IMR-90 (cell line): ENCODE measurements around the gene CINP. TPM values are rescaled to one million over a fixed set of nuclear protein-coding genes. Genes with fewer than 3 reads are reported as not detected.
A peak's percentile ranks its signal among the peaks of the same experiment; 100 is the strongest.

ENCODE experiments used
- ATAC-seq: fragments of 200-7000 bp; cut with Tn5 transposase; 2 replicates; pipeline ENCODE4 v1.9.1; 2020; ENCODE audit warnings: low read depth, mild to moderate bottlenecking, moderate library complexity
- BruUV-seq: library from RNA; stranded (reverse); fragments of 400-500 nt; replicated peaks from 2 replicates; lab custom pipeline; 2021; lab: Mats Ljungman, UMichigan
- CTCF ChIA-PET: fragments of 300-600 bp; formaldehyde crosslinking; extraction: SDS; loops from one replicate; lab custom pipeline; 2021; ENCODE audit warnings: antibody characterized with exemption; lab: Yijun Ruan, JAX
- POLR2A ChIA-PET: fragments of 300-600 bp; sonication (Branson Sonifier 250); formaldehyde crosslinking; loops from one replicate; lab custom pipeline; 2022; ENCODE audit warnings: antibody characterized with exemption; ENCODE audit not compliant: unreplicated experiment; lab: Charles Lee
- DNase-seq: peaks from one replicate; pipeline ENCODE4 v3.0.0; 2013
- H2AFZ ChIP-seq: replicated peaks from 2 replicates; pipeline ENCODE3; 2013; ENCODE audit warnings: low read length, mild to moderate bottlenecking; ENCODE audit not compliant: poor library complexity
- H2AK5ac ChIP-seq: 2 replicates; pipeline ENCODE4 v1.6.1; 2013; ENCODE audit warnings: low read depth, low read length, inconsistent platforms
- H2AK9ac ChIP-seq: replicated peaks from 2 replicates; pipeline ENCODE3; 2013; ENCODE audit warnings: mild to moderate bottlenecking, low read depth, low read length, moderate library complexity; ENCODE audit not compliant: poor library complexity
- H2BK120ac ChIP-seq: 2 replicates; pipeline ENCODE4 v1.6.1; 2013; ENCODE audit warnings: low read depth, low read length, inconsistent platforms
- H2BK15ac ChIP-seq: 3 replicates; pipeline ENCODE4 v1.6.1; 2013; ENCODE audit warnings: low read depth, low read length, inconsistent platforms
- H2BK20ac ChIP-seq: 2 replicates; pipeline ENCODE4 v1.6.1; 2013; ENCODE audit warnings: low read depth, mild to moderate bottlenecking, inconsistent platforms, low read length, moderate library complexity
- H2BK5ac ChIP-seq: 2 replicates; pipeline ENCODE4 v1.6.1; 2013; ENCODE audit warnings: mild to moderate bottlenecking, low read depth, low read length, inconsistent platforms; ENCODE audit not compliant: poor library complexity, severe bottlenecking
- H3K14ac ChIP-seq: replicated peaks from 2 replicates; pipeline ENCODE4 v1.6.1; 2013; ENCODE audit warnings: low read depth, low read length, inconsistent platforms
- H3K18ac ChIP-seq: 2 replicates; pipeline ENCODE4 v1.6.1; 2013; ENCODE audit warnings: low read depth, low read length, control low read depth
- H3K23ac ChIP-seq: 2 replicates; pipeline ENCODE4 v1.6.1; 2013; ENCODE audit warnings: low read depth, low read length, inconsistent platforms
- H3K27ac ChIP-seq: 2 replicates; pipeline ENCODE4 v1.5.1; 2013; ENCODE audit warnings: mild to moderate bottlenecking, control low read depth, low read length; ENCODE audit not compliant: insufficient read depth
- H3K27me3 ChIP-seq: 2 replicates; pipeline ENCODE4 v1.6.1; 2013; ENCODE audit warnings: low read length; ENCODE audit not compliant: control insufficient read depth, insufficient read depth
- H3K36me3 ChIP-seq: 2 replicates; pipeline ENCODE4 v1.6.1; 2013; ENCODE audit warnings: low read length, mixed read lengths; ENCODE audit not compliant: control insufficient read depth, insufficient read depth
- H3K4ac ChIP-seq: 2 replicates; pipeline ENCODE4 v1.6.1; 2013; ENCODE audit warnings: low read depth, low read length, inconsistent platforms
- H3K4me1 ChIP-seq: 2 replicates; pipeline ENCODE4 v1.6.1; 2013; ENCODE audit warnings: low read length, mixed read lengths; ENCODE audit not compliant: control insufficient read depth, insufficient read depth
- H3K4me2 ChIP-seq: 2 replicates; pipeline ENCODE4 v1.6.1; 2013; ENCODE audit warnings: low read depth, mild to moderate bottlenecking, control low read depth, low read length, moderate library complexity
- H3K4me3 ChIP-seq: 2 replicates; pipeline ENCODE4 v1.5.1; 2013; ENCODE audit warnings: low read depth, mild to moderate bottlenecking, control low read depth, low read length, moderate library complexity; ENCODE audit not compliant: insufficient read depth
- H3K56ac ChIP-seq: 2 replicates; pipeline ENCODE4 v1.6.1; 2013; ENCODE audit warnings: low read length, inconsistent platforms; ENCODE audit not compliant: insufficient read depth; ENCODE audit errors: extremely low read depth
- H3K79me1 ChIP-seq, 2 experiments: 2 replicates each; pipeline ENCODE4 v1.6.1; 2013; ENCODE audit warnings: low read length in 2 of 2, inconsistent platforms in 1 of 2, low read depth in 1 of 2
- H3K9ac ChIP-seq: 2 replicates; pipeline ENCODE4 v1.6.1; 2013; ENCODE audit warnings: low read depth, low read length, control low read depth
- H3K9me1 ChIP-seq: 2 replicates; pipeline ENCODE4 v1.6.1; 2013; ENCODE audit warnings: low read length, inconsistent platforms; ENCODE audit not compliant: insufficient read depth
- H3K9me3 ChIP-seq: 2 replicates; pipeline ENCODE4 v1.6.1; 2013; ENCODE audit warnings: low read length; ENCODE audit not compliant: control insufficient read depth, insufficient read depth
- H4K20me1 ChIP-seq: 2 replicates; pipeline ENCODE4 v1.6.1; 2013; ENCODE audit warnings: low read length, inconsistent platforms; ENCODE audit not compliant: insufficient read depth
- H4K5ac ChIP-seq: 2 replicates; pipeline ENCODE4 v1.6.1; 2013; ENCODE audit warnings: mild to moderate bottlenecking, low read depth, low read length, control low read depth
- H4K8ac ChIP-seq, 2 experiments: 2 replicates each; pipeline ENCODE4 v1.6.1; 2013; ENCODE audit warnings: low read depth in 2 of 2, low read length in 2 of 2, control low read depth in 1 of 2, inconsistent platforms in 1 of 2
- H4K91ac ChIP-seq: 2 replicates; pipeline ENCODE4 v1.6.1; 2013; ENCODE audit warnings: low read depth, low read length, inconsistent platforms; ENCODE audit not compliant: insufficient read depth
- BHLHE40 ChIP-seq: fragments of 150-350 bp; IDR thresholded peaks from 2 replicates; pipeline ENCODE4 v1.6.1; 2016; ENCODE audit warnings: mild to moderate bottlenecking, low read depth, low read length
- MXI1 ChIP-seq: IDR thresholded peaks from 2 replicates; pipeline ENCODE4 v1.6.1; 2012; ENCODE audit warnings: low read depth, mild to moderate bottlenecking, low read length, moderate library complexity, borderline replicate concordance
- WGBS, 2 experiments: methylation state at CpG; one replicate each; pipeline versions ENCODE4 v1.1.5 to v1.1.7; 2013; ENCODE audit warnings: missing lambda C conversion rate in 2 of 2; ENCODE audit not compliant: insufficient read length in 1 of 2; ENCODE audit errors: extremely low coverage in 2 of 2; 5-methylcytosine and 5-hydroxymethylcytosine counted together
- dilution Hi-C: fragments of 300-500 bp; cut with HindIII; formaldehyde crosslinking; loops from one replicate; pipeline ENCODE4 v1.14.3; 2018; ENCODE audit warnings: low sequenced_read_pairs; ENCODE audit not compliant: unreplicated experiment
- in situ Hi-C: fragments of 300-500 bp; cut with MboI; formaldehyde crosslinking; loops from 3 replicates; pipeline ENCODE4 v1.14.3; 2019; ENCODE audit warnings: low sequenced_read_pairs, inconsistent platforms, mixed read lengths
- intact Hi-C: fragments of 100-400 bp; cut with micrococcal nuclease; formaldehyde crosslinking; loops from 2 replicates; pipeline ENCODE4 v1.10.0; 2022
- polyA plus RNA-seq, 3 experiments: library from polyadenylated mRNA; depleted of rRNA; stranded (reverse); fragments of >200 nt; gene quantifications; 2 replicates each; pipeline ENCODE4 v1.2.3, GENCODE V29; 2012; ENCODE audit warnings: low replicate concordance in 1 of 3
- total RNA-seq: library from RNA; depleted of rRNA; stranded (reverse); fragments of >200 nt; gene quantifications from 2 replicates; pipeline ENCODE4 v1.2.3, GENCODE V29; 2012

The CINP gene
- total and polyA plus RNA-seq, 2 of the 4 experiments (the other 2 are of a cell fraction) = 41.9 to 56.4 TPM

- Histone ChIP-seq H3K56ac (peak overlapping the region; percentile 42), H3K27me3 (no peaks in the 10 kb centered on the region), H2BK5ac (peak overlapping the region; percentile 36), H2BK20ac (no peak overlapping the region), H2AK9ac (peak overlapping the region; percentile 83), H2BK120ac (no peak overlapping the region), H3K18ac (0 out of 2 replicates have a peak overlapping the region, but pooled peaks have one; percentile 6), H3K4me3 (peak overlapping the region; percentile 90), H3K4me2 (peak overlapping the region; percentile 98), H4K5ac (peak overlapping the region; percentile 14), H4K8ac (peak overlapping the region; percentile 17 to 44; a peak in 2 of 4 replicates), H3K9me3 (no peaks in the 10 kb centered on the region), H3K4ac (peak overlapping the region; percentile 79), H3K4me1 (peaks cover 7% of the 10 kb centered on the region), H3K79me1 (peaks cover 59 to 78% of the 10 kb centered on the region in 2 experiments), H3K23ac (peak overlapping the region; percentile 89), H3K27ac (peak overlapping the region; percentile 74), H3K9ac (peak overlapping the region; percentile 91), H2BK15ac (no peak overlapping the region), H2AK5ac (peak overlapping the region; percentile 56; the same call in 1 of the 2 replicates), H2AFZ (peak overlapping the region; percentile 96), H3K36me3 (peaks cover 6% of the 10 kb centered on the region), H4K91ac (peak overlapping the region; percentile 31; the same call in 1 of the 2 replicates), H3K14ac (peak overlapping the region; percentile 93), H3K9me1 (peaks cover 15% of the 10 kb centered on the region), H4K20me1 (peaks cover 14% of the 10 kb centered on the region)
- 0% methylated on average over 15 of the region's 53 CpGs; no CpG with 5 or more reads in 1 of the 2 experiments for WGBS, 2 experiments
- DNase-seq (peak; percentile 50), ATAC-seq (peak; percentile 57)
- in situ Hi-C loops (no loop called here), dilution Hi-C loops (no loop called here), intact Hi-C loops (no loop called here)
- TF ChIP-seq BHLHE40 (no peak), MXI1 (peak; percentile 5; the same call in 1 of the 2 replicates)
- POLR2A ChIA-PET = interaction anchor here (0.6 kb wide), 2 partner anchors 55 to 1848 kb away, joined by 3 to 19 read pairs; no protein-coding TSS in a partner anchor
- BruUV-seq = no TSS peak
- CTCF ChIA-PET = no interaction called here
These were observed 673 bp upstream of the CINP start for GRCh38 chr14:102363182-102363943.
